Mammary epithelial cell (primary cell): ENCODE data around the gene MIPOL1.

Experiments used
- EZH2 ChIP-seq: IDR thresholded peaks from 2 replicates; pipeline ENCODE4 v1.6.1; 2012; ENCODE audit warnings: low read length, inconsistent platforms, borderline replicate concordance
- TF ChIP-seq, protein P1 (sequence below), 2 donors: IDR thresholded peaks in 1 of 2; conservative IDR thresholded peaks in 1 of 2; 2 replicates each; pipeline ENCODE4 v1.5.1; 2011 to 2012; ENCODE audit warnings: inconsistent platforms in 2 of 2, low read length in 2 of 2, mild to moderate bottlenecking in 2 of 2, control low read depth in 1 of 2, low read depth in 1 of 2; ENCODE audit not compliant: insufficient read depth in 1 of 2; ENCODE audit errors: extremely low read depth in 1 of 2

DNA sequence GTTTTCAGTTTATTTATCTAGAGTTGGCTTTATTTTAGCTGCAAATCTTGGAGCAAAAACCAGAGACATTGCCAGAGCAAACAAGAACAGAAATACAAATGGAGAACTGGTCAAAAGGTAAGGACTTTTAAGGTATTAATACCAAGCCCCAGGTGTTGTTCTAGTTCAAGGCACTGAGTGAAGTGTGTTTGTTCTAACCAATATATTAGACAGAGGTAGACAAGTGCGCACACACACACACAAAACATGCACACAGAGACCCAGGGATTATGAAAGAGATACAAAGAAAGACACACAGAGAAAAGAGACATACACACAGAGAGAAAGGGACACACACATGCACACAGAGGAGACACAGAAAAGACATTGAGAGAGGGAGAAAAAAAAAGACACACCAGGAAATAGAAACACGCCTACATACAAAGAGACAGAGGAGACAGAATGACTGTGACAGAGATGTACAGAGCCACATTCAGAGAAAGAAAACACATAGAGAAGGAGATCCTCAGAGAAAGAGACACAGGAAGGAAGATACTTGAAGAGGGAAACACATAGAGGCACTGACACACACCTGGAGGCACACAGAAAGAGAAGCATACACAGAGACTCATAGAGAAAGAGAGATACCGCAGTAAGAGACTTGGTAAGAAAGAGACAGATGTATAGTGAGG lies 50.2 kb downstream of the MIPOL1 start:
- TF ChIP-seq, protein P1, sequence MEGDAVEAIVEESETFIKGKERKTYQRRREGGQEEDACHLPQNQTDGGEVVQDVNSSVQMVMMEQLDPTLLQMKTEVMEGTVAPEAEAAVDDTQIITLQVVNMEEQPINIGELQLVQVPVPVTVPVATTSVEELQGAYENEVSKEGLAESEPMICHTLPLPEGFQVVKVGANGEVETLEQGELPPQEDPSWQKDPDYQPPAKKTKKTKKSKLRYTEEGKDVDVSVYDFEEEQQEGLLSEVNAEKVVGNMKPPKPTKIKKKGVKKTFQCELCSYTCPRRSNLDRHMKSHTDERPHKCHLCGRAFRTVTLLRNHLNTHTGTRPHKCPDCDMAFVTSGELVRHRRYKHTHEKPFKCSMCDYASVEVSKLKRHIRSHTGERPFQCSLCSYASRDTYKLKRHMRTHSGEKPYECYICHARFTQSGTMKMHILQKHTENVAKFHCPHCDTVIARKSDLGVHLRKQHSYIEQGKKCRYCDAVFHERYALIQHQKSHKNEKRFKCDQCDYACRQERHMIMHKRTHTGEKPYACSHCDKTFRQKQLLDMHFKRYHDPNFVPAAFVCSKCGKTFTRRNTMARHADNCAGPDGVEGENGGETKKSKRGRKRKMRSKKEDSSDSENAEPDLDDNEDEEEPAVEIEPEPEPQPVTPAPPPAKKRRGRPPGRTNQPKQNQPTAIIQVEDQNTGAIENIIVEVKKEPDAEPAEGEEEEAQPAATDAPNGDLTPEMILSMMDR (conservative IDR thresholded peaks at IDR 0.05 in 1 of 2, IDR thresholded peaks at IDR 0.05 in 1 of 2; ENCODE audit: extremely low read depth in 1 of 2, insufficient read depth in 1 of 2, low read depth in 1 of 2, low read length in 2 of 2): no peak
- no peak for TF ChIP-seq EZH2
